ENCODE measurements around the gene TTC4. TPM values are rescaled to one million over a fixed set of nuclear protein-coding genes. Genes with fewer than 3 reads are reported as not detected.
A peak's percentile ranks its signal among the peaks of the same experiment; 100 is the strongest.

The TTC4 gene
- total and polyA plus RNA-seq, 2 of the 4 experiments (the other 2 are of a cell fraction), result 21.6 to 27.1 TPM

- TF ChIP-seq FOS (IDR thresholded peaks at IDR 0.05; ENCODE audit: low read depth, low read length) (no peak), MXI1 (IDR thresholded peaks at IDR 0.05; ENCODE audit: borderline replicate concordance, low read depth, low read length) (no peak), CTCF (conservative IDR thresholded peaks at IDR 0.05; ENCODE audit: low read depth, low read length) (peak; percentile 50), ELK1 (IDR thresholded peaks at IDR 0.05; ENCODE audit: borderline replicate concordance, low read depth, low read length) (no peak), NFE2L2 (IDR thresholded peaks at IDR 0.05; ENCODE audit: low read depth, low read length) (no peak), RFX5 (IDR thresholded peaks at IDR 0.05; ENCODE audit: low read depth, low read length) (no peak), RAD21 (IDR thresholded peaks at IDR 0.05; ENCODE audit: low read length) (peak; percentile 57), CEBPB (IDR thresholded peaks at IDR 0.05; ENCODE audit: low read depth, low read length) (no peak), SMC3 (IDR thresholded peaks at IDR 0.05; ENCODE audit: low read depth, low read length) (peak; percentile 54), USF2 (IDR thresholded peaks at IDR 0.05; ENCODE audit: low read depth, low read length) (no peak)
- no peak overlapping the region for H2BK120ac ChIP-seq (ENCODE audit: low read depth, low read length)
- no peak overlapping the region for H2BK15ac ChIP-seq (ENCODE audit: low read depth, low read length)
- H3K4me3 ChIP-seq (ENCODE audit: insufficient read depth, low read depth, low read length), result no peak overlapping the region
- no peaks in the 10 kb centered on the region for H3K36me3 ChIP-seq (ENCODE audit: control insufficient read depth, insufficient read depth, low read length)
- H4K91ac ChIP-seq (ENCODE audit: insufficient read depth, low read depth, low read length), result no peak overlapping the region
- H2AK9ac ChIP-seq (replicated peaks; ENCODE audit: low read depth, low read length, poor library complexity), result no peak overlapping the region
- H3K27ac ChIP-seq (ENCODE audit: insufficient read depth, low read length), result no peak overlapping the region
- BruUV-seq (replicated peaks), result no TSS peak
- in situ Hi-C loops (cut with MboI; ENCODE audit: low sequenced_read_pairs), result loop anchor here (25.0 kb wide), 1 partner anchor 930 kb away; no protein-coding TSS in a partner anchor
- H3K18ac ChIP-seq (ENCODE audit: low read depth, low read length), result no peak overlapping the region
- no peak overlapping the region for H2AFZ ChIP-seq (replicated peaks; ENCODE audit: low read length, poor library complexity)
- no peaks in the 10 kb centered on the region for H4K20me1 ChIP-seq (ENCODE audit: insufficient read depth, low read length)
- H2BK20ac ChIP-seq (ENCODE audit: low read depth, low read length), result no peak overlapping the region
- no peak overlapping the region for H3K23ac ChIP-seq (ENCODE audit: low read depth, low read length)
- dilution Hi-C loops (cut with HindIII; ENCODE audit: low sequenced_read_pairs, unreplicated experiment), result no loop called here
- intact Hi-C loops (cut with micrococcal nuclease), result loop anchor here (2.0 kb wide), 1 partner anchor 119 kb away; no protein-coding TSS in a partner anchor
- H3K9me1 ChIP-seq (ENCODE audit: insufficient read depth, low read length), result no peaks in the 10 kb centered on the region
- WGBS, 2 experiments (ENCODE audit: extremely low coverage in 2 of 2, insufficient read length in 1 of 2), result 76% methylated on average over 4 of the region's 13 CpGs; no CpG with 5 or more reads in 1 of the 2 experiments
- no peak overlapping the region for H2AK5ac ChIP-seq (ENCODE audit: low read depth, low read length)
- no peak overlapping the region for H3K4ac ChIP-seq (ENCODE audit: low read depth, low read length)
- DNase-seq (peak; percentile 34), ATAC-seq (ENCODE audit: low read depth) (peak; percentile 56)
- POLR2A ChIA-PET (ENCODE audit: unreplicated experiment), result no interaction called here
- no peak overlapping the region for H3K4me2 ChIP-seq (ENCODE audit: low read depth, low read length)
- H3K4me1 ChIP-seq (ENCODE audit: control insufficient read depth, insufficient read depth, low read length), result no peaks in the 10 kb centered on the region
- H3K9ac ChIP-seq (ENCODE audit: low read depth, low read length), result no peak overlapping the region
- peaks cover 3% of the 10 kb centered on the region for H3K9me3 ChIP-seq (ENCODE audit: control insufficient read depth, insufficient read depth, low read length)
- no peak overlapping the region for H3K14ac ChIP-seq (replicated peaks; ENCODE audit: low read depth, low read length)
- no peak overlapping the region for H2BK5ac ChIP-seq (ENCODE audit: low read depth, low read length, poor library complexity, severe bottlenecking)
- H4K5ac ChIP-seq (ENCODE audit: low read depth, low read length), result no peak overlapping the region
- H3K56ac ChIP-seq (ENCODE audit: extremely low read depth, insufficient read depth, low read length), result no peak overlapping the region
- no peaks in the 10 kb centered on the region for H3K79me1 ChIP-seq (ENCODE audit: low read depth in 1 of 2, low read length in 2 of 2)
- no peak overlapping the region for H4K8ac ChIP-seq (ENCODE audit: low read depth in 2 of 2, low read length in 2 of 2)
- peaks cover 48% of the 10 kb centered on the region for H3K27me3 ChIP-seq (ENCODE audit: control insufficient read depth, insufficient read depth, low read length)
- CTCF ChIA-PET, result interaction anchor here (0.7 to 1.1 kb wide), 3 partner anchors 9 to 507 kb away, joined by 3 to 4 read pairs (median 3); no protein-coding TSS in a partner anchor
These were observed 76.3 kb downstream of the TTC4 start for GRCh38 chr1:54791880-54792522.

Measured in IMR-90 (cell line).